ENCODE results near the gene MYO1B. TPM values are rescaled to one million over a fixed set of nuclear protein-coding genes. Genes with fewer than 3 reads are reported as not detected.

The MYO1B gene
- polyA plus RNA-seq, 1 donor from 2014 or later = 72.2 TPM

DNA sequence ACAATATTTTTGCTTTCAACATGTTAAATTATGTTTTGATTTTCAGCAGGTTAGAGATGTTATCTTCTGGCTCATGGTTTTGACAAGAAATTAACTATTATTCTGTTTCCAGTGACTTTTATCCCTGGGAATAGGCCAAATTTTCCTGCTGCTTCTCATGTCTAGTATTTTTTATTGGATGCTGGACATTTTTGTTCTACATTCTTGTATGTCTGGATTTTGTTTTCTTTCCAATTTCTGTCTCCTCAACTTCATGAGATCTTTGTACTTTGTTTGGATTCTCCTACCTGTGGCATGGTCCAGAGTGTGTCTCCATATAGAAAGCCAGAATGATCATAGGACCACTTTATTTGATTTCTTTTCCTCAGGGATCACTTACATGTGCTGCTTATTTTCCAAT is 33.1 kb upstream of the MYO1B start:
- no peaks in the 10 kb centered on the region for H3K79me2 ChIP-seq (replicated peaks; ENCODE audit: insufficient read depth, low read length)
- no peak overlapping the region for H3K4me3 ChIP-seq (ENCODE audit: low read length)
- H3K27ac ChIP-seq (ENCODE audit: low read length) = no peak overlapping the region
- H3K27me3 ChIP-seq (ENCODE audit: insufficient read depth, low read depth, low read length) = no peaks in the 10 kb centered on the region
- H3F3A ChIP-seq (ENCODE audit: insufficient read depth, low read length, poor library complexity, severe bottlenecking) = no peaks in the 10 kb centered on the region
- H3K4me2 ChIP-seq (ENCODE audit: low read length) = no peak overlapping the region
- H2AFZ ChIP-seq (ENCODE audit: low read depth, low read length) = no peak overlapping the region
- no peaks in the 10 kb centered on the region for H4K20me1 ChIP-seq (ENCODE audit: insufficient read depth)
- no peak overlapping the region for H3K9ac ChIP-seq (ENCODE audit: low read length)
- no peaks in the 10 kb centered on the region for H3K9me3 ChIP-seq (ENCODE audit: low read length)
- H3K36me3 ChIP-seq (ENCODE audit: insufficient read depth, low read length) = no peaks in the 10 kb centered on the region
- H3K9me2 ChIP-seq (ENCODE audit: insufficient read depth, low read length) = no peaks in the 10 kb centered on the region
- TF ChIP-seq CTCF (IDR thresholded peaks at IDR 0.05; ENCODE audit: poor library complexity, severe bottlenecking) (no peak), REST (IDR thresholded peaks at IDR 0.05; ENCODE audit: borderline replicate concordance) (no peak), RAD21 (conservative IDR thresholded peaks at IDR 0.05) (no peak), TAF1 (IDR thresholded peaks at IDR 0.05; ENCODE audit: low read depth) (no peak), SMC3 (conservative IDR thresholded peaks at IDR 0.05; ENCODE audit: poor library complexity) (no peak), EP300 (conservative IDR thresholded peaks at IDR 0.05; ENCODE audit: poor library complexity, severe bottlenecking) (no peak)

DNA sequence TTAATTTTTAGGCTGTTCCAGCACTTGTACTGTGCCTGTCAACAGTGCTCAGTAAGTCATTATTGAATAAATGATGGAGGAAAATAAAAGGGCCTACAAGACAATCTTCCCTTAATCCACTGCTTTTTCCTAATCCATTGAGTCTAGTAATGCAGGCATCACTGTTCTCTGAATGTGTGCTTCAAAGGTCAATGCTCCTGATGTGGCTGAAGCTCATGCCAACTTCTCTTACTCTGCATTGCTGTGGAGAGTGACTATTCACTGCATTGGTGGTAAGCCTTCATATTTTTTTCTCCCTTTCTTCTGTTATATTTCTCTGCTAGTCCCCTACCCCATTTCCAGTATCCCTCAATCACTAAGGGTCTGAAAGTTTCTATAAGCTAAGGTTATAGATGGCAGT is 31.9 kb upstream of the MYO1B start:
- Histone ChIP-seq H3F3A (ENCODE audit: insufficient read depth, low read length, poor library complexity, severe bottlenecking) (no peaks in the 10 kb centered on the region), H2AFZ (ENCODE audit: low read depth, low read length) (no peak overlapping the region), H4K20me1 (ENCODE audit: insufficient read depth) (no peaks in the 10 kb centered on the region), H3K79me2 (replicated peaks; ENCODE audit: insufficient read depth, low read length) (no peaks in the 10 kb centered on the region), H3K36me3 (ENCODE audit: insufficient read depth, low read length) (no peaks in the 10 kb centered on the region), H3K4me2 (ENCODE audit: low read length) (no peak overlapping the region), H3K27me3 (ENCODE audit: insufficient read depth, low read depth, low read length) (no peaks in the 10 kb centered on the region), H3K4me3 (ENCODE audit: low read length) (no peak overlapping the region), H3K9me2 (ENCODE audit: insufficient read depth, low read length) (no peaks in the 10 kb centered on the region), H3K27ac (ENCODE audit: low read length) (no peak overlapping the region), H3K9ac (ENCODE audit: low read length) (no peak overlapping the region), H3K9me3 (ENCODE audit: low read length) (no peaks in the 10 kb centered on the region)
- no peak for TF ChIP-seq EZH2 (IDR thresholded peaks at IDR 0.05; ENCODE audit: borderline replicate concordance, insufficient read depth, low read length, poor library complexity, severe bottlenecking)
- TF ChIP-seq REST (IDR thresholded peaks at IDR 0.05; ENCODE audit: borderline replicate concordance) = no peak
- no peak for TF ChIP-seq RAD21 (conservative IDR thresholded peaks at IDR 0.05)
- TF ChIP-seq EP300 (conservative IDR thresholded peaks at IDR 0.05; ENCODE audit: poor library complexity, severe bottlenecking) = no peak
- TF ChIP-seq POLR2AphosphoS5 (IDR thresholded peaks at IDR 0.05) = no peak
- no peak for TF ChIP-seq TAF1 (IDR thresholded peaks at IDR 0.05; ENCODE audit: low read depth)
- no peak for TF ChIP-seq MXI1 (conservative IDR thresholded peaks at IDR 0.05; ENCODE audit: poor library complexity, severe bottlenecking)
- TF ChIP-seq SMC3 (conservative IDR thresholded peaks at IDR 0.05; ENCODE audit: poor library complexity) = no peak
- no peak for TF ChIP-seq CTCF (IDR thresholded peaks at IDR 0.05; ENCODE audit: poor library complexity, severe bottlenecking)
